Effector memory CD4-positive, alpha-beta T cell (primary cell): ENCODE data around the gene SLC9A2.

ENCODE experiments used
- DNase-seq, 3 donors: peaks; one replicate each; pipeline ENCODE4 v3.0.0-alpha.2; 2020
- H3K27ac ChIP-seq: 2 replicates; pipeline ENCODE4 v1.7.0; 2013; ENCODE audit warnings: mild to moderate bottlenecking, low read length, moderate library complexity; ENCODE audit not compliant: insufficient read depth, poor library complexity, severe bottlenecking
- H3K27me3 ChIP-seq: replicated peaks from 2 replicates; pipeline ENCODE4 v1.7.0; 2013; ENCODE audit warnings: mild to moderate bottlenecking, low read length; ENCODE audit not compliant: insufficient read depth, control insufficient read depth, poor library complexity, severe bottlenecking
- H3K36me3 ChIP-seq: 2 replicates; pipeline ENCODE4 v1.7.0; 2013; ENCODE audit warnings: mild to moderate bottlenecking, low read length, moderate library complexity; ENCODE audit not compliant: control insufficient read depth, insufficient read depth
- H3K4me1 ChIP-seq: 2 replicates; pipeline ENCODE4 v1.7.0; 2013; ENCODE audit warnings: low read length, mild to moderate bottlenecking; ENCODE audit not compliant: control insufficient read depth, insufficient read depth, poor library complexity, severe bottlenecking
- H3K4me3 ChIP-seq: 2 replicates; pipeline ENCODE4 v1.7.0; 2013; ENCODE audit warnings: low read length, low read depth, mild to moderate bottlenecking; ENCODE audit not compliant: insufficient read depth, poor library complexity, severe bottlenecking
- H3K9me3 ChIP-seq: 2 replicates; pipeline ENCODE4 v1.7.0; 2013; ENCODE audit warnings: mild to moderate bottlenecking, low read length, moderate library complexity; ENCODE audit not compliant: control insufficient read depth

The SLC9A2 gene

GRCh38 chr2:102753563-102754159, 134.3 kb downstream of the SLC9A2 start:
- H3K36me3 ChIP-seq, result no peaks in the 10 kb centered on the region
- H3K4me1 ChIP-seq, result no peaks in the 10 kb centered on the region
- peak in 1 of 3 donors; percentile 6 for DNase-seq
- no peaks in the 10 kb centered on the region for H3K9me3 ChIP-seq
- no peak overlapping the region for H3K4me3 ChIP-seq
- H3K27me3 ChIP-seq, result no peaks in the 10 kb centered on the region
- H3K27ac ChIP-seq, result no peak overlapping the region

- no peak for DNase-seq
- Histone ChIP-seq H3K9me3 (no peaks in the 10 kb centered on the region), H3K36me3 (no peaks in the 10 kb centered on the region), H3K4me3 (no peak overlapping the region), H3K4me1 (no peaks in the 10 kb centered on the region), H3K27me3 (no peaks in the 10 kb centered on the region), H3K27ac (no peak overlapping the region)
These were observed 135.2 kb downstream of the SLC9A2 start for GRCh38 chr2:102754456-102755145.

- Histone ChIP-seq H3K4me3 (no peak overlapping the region), H3K27ac (no peak overlapping the region), H3K27me3 (no peaks in the 10 kb centered on the region), H3K9me3 (no peaks in the 10 kb centered on the region), H3K36me3 (no peaks in the 10 kb centered on the region), H3K4me1 (no peaks in the 10 kb centered on the region)
- no peak for DNase-seq
These were observed 135.9 kb downstream of the SLC9A2 start for GRCh38 chr2:102755284-102755683.

- no peaks in the 10 kb centered on the region for H3K9me3 ChIP-seq
- DNase-seq, result no peak
These were observed 139.1 kb downstream of the SLC9A2 start for GRCh38 chr2:102758439-102758838.

More at GRCh38 chr2:102758439-102758838, 139.1 kb downstream of the SLC9A2 start:
- Histone ChIP-seq H3K36me3 (no peaks in the 10 kb centered on the region), H3K4me1 (no peaks in the 10 kb centered on the region), H3K27me3 (no peaks in the 10 kb centered on the region), H3K27ac (no peak overlapping the region), H3K4me3 (no peak overlapping the region)
